ENCODE results near the gene LRRC4B. TPM values are rescaled to one million over a fixed set of nuclear protein-coding genes. Genes with fewer than 3 reads are reported as not detected.

LRRC4B gene
- total and polyA plus RNA-seq, 11 donors, result 0.35 to 2.4 (median 0.97) TPM

- Histone ChIP-seq H3K36me3 (no peaks in the 10 kb centered on the region), H3K27me3 (peaks cover 0 to 45% (median 12%) of the 10 kb centered on the region in 9 donors), H3K9me3 (no peaks in the 10 kb centered on the region), H3K4me1 (peaks cover 0 to 8% (median 0%) of the 10 kb centered on the region in 12 donors), H3K27ac (no peak overlapping the region), H3K4me3 (peak overlapping the region in 1 of 12 donors; percentile 44)
- intact Hi-C loops (cut with DNase I), result no loop called here
- no peak for ATAC-seq
- whole genome bisulfite sequencing, 4 donors, result 74 to 80% (median 78%) methylated on average over 13 to 17 of the region's 17 CpGs
- no peak for DNase-seq
- TF ChIP-seq CTCF (IDR thresholded peaks at IDR 0.05), result no peak
- TF ChIP-seq POLR2A (IDR thresholded peaks at IDR 0.05), result no peak
Measured at GRCh38 chr19:50549927-50550593, 18.2 kb downstream of the LRRC4B start.

GRCh38 chr19:50549059-50549926 is 18.9 kb downstream of the LRRC4B start:
- no peak overlapping the region for H3K4me3 ChIP-seq
- peaks cover 0 to 8% (median 0%) of the 10 kb centered on the region in 12 donors for H3K4me1 ChIP-seq
- no peak for ATAC-seq
- H3K36me3 ChIP-seq, result no peaks in the 10 kb centered on the region
- no peak for DNase-seq
- TF ChIP-seq POLR2A (IDR thresholded peaks at IDR 0.05) (no peak), CTCF (IDR thresholded peaks at IDR 0.05) (no peak)
- no peak overlapping the region for H3K27ac ChIP-seq
- intact Hi-C loops (cut with DNase I), result no loop called here
- 82 to 88% (median 85%) methylated on average over 20 to 22 of the region's 22 CpGs for WGBS, 4 donors
- peaks cover 0 to 37% (median 12%) of the 10 kb centered on the region in 9 donors for H3K27me3 ChIP-seq
- H3K9me3 ChIP-seq, result no peaks in the 10 kb centered on the region

GRCh38 chr19:50548191-50549058 is 19.8 kb downstream of the LRRC4B start:
- DNase-seq, result no peak
- no peak overlapping the region for H3K4me3 ChIP-seq
- peaks cover 0 to 31% (median 12%) of the 10 kb centered on the region in 9 donors for H3K27me3 ChIP-seq
- peaks cover 0 to 8% (median 0%) of the 10 kb centered on the region in 12 donors for H3K4me1 ChIP-seq
- intact Hi-C loops (cut with DNase I), result no loop called here
- H3K36me3 ChIP-seq, result no peaks in the 10 kb centered on the region
- H3K27ac ChIP-seq, result no peak overlapping the region
- ATAC-seq, result no peak
- WGBS, 4 donors, result 74 to 80% (median 76%) methylated on average over 19 to 45 of the region's 45 CpGs
- no peaks in the 10 kb centered on the region for H3K9me3 ChIP-seq
- TF ChIP-seq POLR2A (IDR thresholded peaks at IDR 0.05) (no peak), CTCF (IDR thresholded peaks at IDR 0.05) (no peak)

Data from heart left ventricle (tissue), 16 donors.